SK-N-SH treated with all-trans-retinoic acid at 6 μM for 48 hours (cell line): ENCODE data around the gene IL5.

Experiments used
- ARNTL ChIP-seq: fragments of 450-650 bp; formaldehyde crosslinking; IDR thresholded peaks from 2 replicates; pipeline ENCODE4 v1.5.0; 2020; ENCODE audit warnings: low read depth, mild to moderate bottlenecking, moderate library complexity, borderline replicate concordance
- CSDC2 ChIP-seq: fragments of 250-450 bp; sonication (Bioruptor Pico); IDR thresholded peaks from 2 replicates; pipeline ENCODE4 v1.5.0; 2020; ENCODE audit warnings: mild to moderate bottlenecking, moderate library complexity
- ISL1 ChIP-seq: fragments of 250-450 bp; sonication (Bioruptor Pico); IDR thresholded peaks from 2 replicates; pipeline ENCODE4 v2.1.2; 2022; ENCODE audit warnings: mild to moderate bottlenecking, moderate library complexity
- PATZ1 ChIP-seq: fragments of 250-450 bp; sonication (Bioruptor Pico); IDR thresholded peaks from 2 replicates; pipeline ENCODE4 v1.8.0; 2020; ENCODE audit warnings: mild to moderate bottlenecking, moderate library complexity, borderline replicate concordance
- POU6F1 ChIP-seq: fragments of 250-450 bp; sonication (Bioruptor Pico); IDR thresholded peaks from 2 replicates; pipeline ENCODE4 v1.8.0; 2021; ENCODE audit warnings: low read depth, mild to moderate bottlenecking, moderate library complexity, borderline replicate concordance
- PPARA ChIP-seq: fragments of 250-450 bp; sonication (Bioruptor Pico); IDR thresholded peaks from 2 replicates; pipeline ENCODE4 v1.5.0; 2020; ENCODE audit warnings: mild to moderate bottlenecking, borderline replicate concordance
- SNAI2 ChIP-seq: fragments of 250-450 bp; sonication (Bioruptor Pico); IDR thresholded peaks from 2 replicates; pipeline ENCODE4 v1.5.0; 2020; ENCODE audit warnings: mild to moderate bottlenecking, moderate library complexity
- TOX ChIP-seq: fragments of 250-450 bp; sonication (Bioruptor Pico); IDR thresholded peaks from 2 replicates; pipeline ENCODE4 v1.8.0; 2021; ENCODE audit warnings: mild to moderate bottlenecking, moderate library complexity, borderline replicate concordance
- ZNF8 ChIP-seq: fragments of 450-650 bp; formaldehyde crosslinking; IDR thresholded peaks from 2 replicates; pipeline ENCODE4 v1.5.0; 2020; ENCODE audit warnings: mild to moderate bottlenecking, moderate library complexity

GRCh38 chr5:132540764-132541163 is 2.6 kb downstream of the IL5 start:
- TF ChIP-seq ISL1 (CRISPR knock-in tag) (no peak), ARNTL (CRISPR knock-in tag) (no peak), POU6F1 (no peak), PPARA (CRISPR knock-in tag) (no peak), SNAI2 (no peak), ZNF8 (CRISPR knock-in tag) (no peak), PATZ1 (CRISPR knock-in tag) (no peak), TOX (CRISPR knock-in tag) (no peak), CSDC2 (CRISPR knock-in tag) (no peak)
